Peyer's patch (tissue), 4 donors: ENCODE data around the gene RASA3.

Source experiments
- CTCF ChIP-seq, 6 experiments: fragments of 450-650 bp in 4 of 6; fragments of 200-600 bp in 2 of 6; sonication (generic) in 1 of 6; IDR thresholded peaks; one replicate each; pipeline ENCODE4 v1.5.1; 2017 to 2019; ENCODE audit warnings: antibody characterized with exemption in 6 of 6, mild to moderate bottlenecking in 3 of 6, moderate library complexity in 1 of 6
- POLR2A ChIP-seq, 2 donors: fragments of 450-650 bp; IDR thresholded peaks; one replicate each; pipeline ENCODE4 v1.5.1; 2017; ENCODE audit warnings: antibody characterized with exemption in 2 of 2, mild to moderate bottlenecking in 2 of 2, moderate library complexity in 2 of 2

GRCh38 chr13:114141261-114141996 is 9.0 kb upstream of the RASA3 start:
- TF ChIP-seq POLR2A (IDR thresholded peaks at IDR 0.05) (no peak), CTCF (IDR thresholded peaks at IDR 0.05) (no peak)
